NCI-H748 treated with DMSO at 0.1 percent for 48 hours (cell line): ENCODE measurements around the gene ARHGAP21.

Experiments used
- DNase-seq: peaks from one replicate; lab custom pipeline; 2025; lab: John Stamatoyannopoulos, UW

The ARHGAP21 gene

GRCh38 chr10:24533981-24534380 is 189.7 kb downstream of the ARHGAP21 start:
- no peak for DNase-seq
